Astrocyte (in vitro differentiated cells and primary cell): ENCODE measurements around the gene POU2F2.

Experiments
- EZH2 ChIP-seq: IDR thresholded peaks from 2 replicates; pipeline ENCODE4 v1.6.1; 2012; ENCODE audit warnings: mild to moderate bottlenecking, low read length, inconsistent platforms; ENCODE audit not compliant: insufficient read depth
- TF ChIP-seq, protein P1 (sequence below): IDR thresholded peaks from 2 replicates; pipeline ENCODE4 v1.5.1; 2011; ENCODE audit warnings: low read depth, mild to moderate bottlenecking, inconsistent platforms, low read length, moderate library complexity; ENCODE audit not compliant: insufficient read depth

- TF ChIP-seq, protein P1, sequence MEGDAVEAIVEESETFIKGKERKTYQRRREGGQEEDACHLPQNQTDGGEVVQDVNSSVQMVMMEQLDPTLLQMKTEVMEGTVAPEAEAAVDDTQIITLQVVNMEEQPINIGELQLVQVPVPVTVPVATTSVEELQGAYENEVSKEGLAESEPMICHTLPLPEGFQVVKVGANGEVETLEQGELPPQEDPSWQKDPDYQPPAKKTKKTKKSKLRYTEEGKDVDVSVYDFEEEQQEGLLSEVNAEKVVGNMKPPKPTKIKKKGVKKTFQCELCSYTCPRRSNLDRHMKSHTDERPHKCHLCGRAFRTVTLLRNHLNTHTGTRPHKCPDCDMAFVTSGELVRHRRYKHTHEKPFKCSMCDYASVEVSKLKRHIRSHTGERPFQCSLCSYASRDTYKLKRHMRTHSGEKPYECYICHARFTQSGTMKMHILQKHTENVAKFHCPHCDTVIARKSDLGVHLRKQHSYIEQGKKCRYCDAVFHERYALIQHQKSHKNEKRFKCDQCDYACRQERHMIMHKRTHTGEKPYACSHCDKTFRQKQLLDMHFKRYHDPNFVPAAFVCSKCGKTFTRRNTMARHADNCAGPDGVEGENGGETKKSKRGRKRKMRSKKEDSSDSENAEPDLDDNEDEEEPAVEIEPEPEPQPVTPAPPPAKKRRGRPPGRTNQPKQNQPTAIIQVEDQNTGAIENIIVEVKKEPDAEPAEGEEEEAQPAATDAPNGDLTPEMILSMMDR = no peak
- TF ChIP-seq EZH2 = no peak
Observed at GRCh38 chr19:42078538-42079275, 53.5 kb downstream of the POU2F2 start.
